Ishikawa (cell line): ENCODE results near the gene PGBD4.

Source experiments
- CEBPB ChIP-seq: IDR thresholded peaks from 2 replicates; pipeline ENCODE4 v1.6.1; 2012
- CREB1 ChIP-seq: IDR thresholded peaks from 2 replicates; pipeline ENCODE4 v1.6.1; 2012; ENCODE audit warnings: low read depth
- EGR1 ChIP-seq: IDR thresholded peaks from 2 replicates; pipeline ENCODE4 v1.6.1; 2012
- EP300 ChIP-seq: IDR thresholded peaks from 2 replicates; pipeline ENCODE4 v1.6.1; 2012; ENCODE audit warnings: borderline replicate concordance
- FOXM1 ChIP-seq: IDR thresholded peaks from 2 replicates; pipeline ENCODE4 v1.6.1; 2012; ENCODE audit warnings: low read depth, borderline replicate concordance
- NFIC ChIP-seq: IDR thresholded peaks from 2 replicates; pipeline ENCODE4 v1.6.1; 2012
- RAD21 ChIP-seq: IDR thresholded peaks from 2 replicates; pipeline ENCODE4 v1.6.1; 2012; ENCODE audit warnings: low read depth
- TAF1 ChIP-seq: IDR thresholded peaks from 2 replicates; pipeline ENCODE4 v1.6.1; 2012; ENCODE audit warnings: low read depth, mild to moderate bottlenecking
- TCF12 ChIP-seq: IDR thresholded peaks from 2 replicates; pipeline ENCODE4 v1.6.1; 2012; ENCODE audit warnings: low read depth
- TEAD4 ChIP-seq: IDR thresholded peaks from 2 replicates; pipeline ENCODE4 v1.6.1; 2012
- YY1 ChIP-seq: IDR thresholded peaks from 2 replicates; pipeline ENCODE4 v1.6.1; 2012; ENCODE audit warnings: low read depth
- ZBTB7A ChIP-seq: IDR thresholded peaks from 2 replicates; pipeline ENCODE4 v1.6.1; 2012; ENCODE audit warnings: low read depth
- TF ChIP-seq, protein P1 (sequence below): IDR thresholded peaks from 2 replicates; pipeline ENCODE4 v1.6.1; 2012; ENCODE audit warnings: low read depth, mild to moderate bottlenecking
- TF ChIP-seq, protein P2 (sequence below): IDR thresholded peaks from 2 replicates; pipeline ENCODE4 v1.6.1; 2012
- TF ChIP-seq, protein P3 (sequence below): IDR thresholded peaks from 2 replicates; pipeline ENCODE4 v1.6.1; 2012

PGBD4 gene

DNA sequence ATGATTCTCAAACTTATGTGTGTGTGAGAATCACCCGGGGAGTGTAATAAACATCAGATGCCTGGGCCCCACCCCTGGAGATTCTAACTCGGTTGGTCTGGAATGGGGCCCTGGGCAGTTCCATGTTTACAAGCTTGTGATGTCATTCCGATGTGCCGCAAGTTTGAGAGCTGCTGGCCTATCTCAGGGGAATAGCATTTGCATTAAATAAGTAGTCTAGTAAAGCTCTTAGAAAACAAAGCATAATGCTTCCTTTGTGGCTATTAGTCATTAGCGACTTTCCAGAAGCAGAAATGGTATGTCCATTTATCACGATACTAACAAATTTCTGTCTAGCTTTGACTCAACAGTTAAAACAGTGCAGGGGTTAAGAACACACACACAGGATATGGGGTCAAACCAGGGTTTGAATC lies 20.9 kb downstream of the PGBD4 start:
- TF ChIP-seq YY1 (no peak), EGR1 (no peak), TCF12 (no peak), FOXM1 (no peak), TAF1 (no peak), ZBTB7A (no peak), CREB1 (no peak), TEAD4 (no peak), RAD21 (no peak), NFIC (no peak), CEBPB (no peak), EP300 (no peak)
- TF ChIP-seq, protein P1, sequence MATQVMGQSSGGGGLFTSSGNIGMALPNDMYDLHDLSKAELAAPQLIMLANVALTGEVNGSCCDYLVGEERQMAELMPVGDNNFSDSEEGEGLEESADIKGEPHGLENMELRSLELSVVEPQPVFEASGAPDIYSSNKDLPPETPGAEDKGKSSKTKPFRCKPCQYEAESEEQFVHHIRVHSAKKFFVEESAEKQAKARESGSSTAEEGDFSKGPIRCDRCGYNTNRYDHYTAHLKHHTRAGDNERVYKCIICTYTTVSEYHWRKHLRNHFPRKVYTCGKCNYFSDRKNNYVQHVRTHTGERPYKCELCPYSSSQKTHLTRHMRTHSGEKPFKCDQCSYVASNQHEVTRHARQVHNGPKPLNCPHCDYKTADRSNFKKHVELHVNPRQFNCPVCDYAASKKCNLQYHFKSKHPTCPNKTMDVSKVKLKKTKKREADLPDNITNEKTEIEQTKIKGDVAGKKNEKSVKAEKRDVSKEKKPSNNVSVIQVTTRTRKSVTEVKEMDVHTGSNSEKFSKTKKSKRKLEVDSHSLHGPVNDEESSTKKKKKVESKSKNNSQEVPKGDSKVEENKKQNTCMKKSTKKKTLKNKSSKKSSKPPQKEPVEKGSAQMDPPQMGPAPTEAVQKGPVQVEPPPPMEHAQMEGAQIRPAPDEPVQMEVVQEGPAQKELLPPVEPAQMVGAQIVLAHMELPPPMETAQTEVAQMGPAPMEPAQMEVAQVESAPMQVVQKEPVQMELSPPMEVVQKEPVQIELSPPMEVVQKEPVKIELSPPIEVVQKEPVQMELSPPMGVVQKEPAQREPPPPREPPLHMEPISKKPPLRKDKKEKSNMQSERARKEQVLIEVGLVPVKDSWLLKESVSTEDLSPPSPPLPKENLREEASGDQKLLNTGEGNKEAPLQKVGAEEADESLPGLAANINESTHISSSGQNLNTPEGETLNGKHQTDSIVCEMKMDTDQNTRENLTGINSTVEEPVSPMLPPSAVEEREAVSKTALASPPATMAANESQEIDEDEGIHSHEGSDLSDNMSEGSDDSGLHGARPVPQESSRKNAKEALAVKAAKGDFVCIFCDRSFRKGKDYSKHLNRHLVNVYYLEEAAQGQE = no peak
- TF ChIP-seq, protein P2, sequence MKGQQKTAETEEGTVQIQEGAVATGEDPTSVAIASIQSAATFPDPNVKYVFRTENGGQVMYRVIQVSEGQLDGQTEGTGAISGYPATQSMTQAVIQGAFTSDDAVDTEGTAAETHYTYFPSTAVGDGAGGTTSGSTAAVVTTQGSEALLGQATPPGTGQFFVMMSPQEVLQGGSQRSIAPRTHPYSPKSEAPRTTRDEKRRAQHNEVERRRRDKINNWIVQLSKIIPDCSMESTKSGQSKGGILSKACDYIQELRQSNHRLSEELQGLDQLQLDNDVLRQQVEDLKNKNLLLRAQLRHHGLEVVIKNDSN = no peak
- TF ChIP-seq, protein P3, sequence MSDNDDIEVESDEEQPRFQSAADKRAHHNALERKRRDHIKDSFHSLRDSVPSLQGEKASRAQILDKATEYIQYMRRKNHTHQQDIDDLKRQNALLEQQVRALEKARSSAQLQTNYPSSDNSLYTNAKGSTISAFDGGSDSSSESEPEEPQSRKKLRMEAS = no peak

DNA sequence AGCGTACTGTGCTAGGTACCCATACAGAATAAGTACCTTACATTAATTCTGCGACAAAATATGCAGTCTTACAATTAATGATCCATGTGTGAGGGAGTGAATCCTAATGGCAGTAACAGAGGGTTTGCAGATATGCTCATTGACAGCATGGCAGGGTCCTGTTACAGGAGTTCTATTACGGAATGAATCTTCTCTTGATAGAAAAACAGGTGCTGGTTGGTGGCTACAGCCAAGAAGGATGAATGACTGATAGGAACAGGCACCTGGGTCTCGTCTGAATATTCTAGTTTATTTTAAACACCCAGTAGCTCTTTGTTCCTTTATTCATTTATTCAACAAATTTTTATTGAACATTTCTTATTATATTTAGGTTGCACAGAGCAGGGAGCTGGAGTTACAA lies 22.8 kb downstream of the PGBD4 start:
- TF ChIP-seq, protein P3 = no peak
- TF ChIP-seq TEAD4 (no peak), FOXM1 (no peak), EGR1 (no peak), EP300 (no peak), CEBPB (no peak), TCF12 (no peak), TAF1 (no peak)
- TF ChIP-seq, protein P1 = no peak

DNA sequence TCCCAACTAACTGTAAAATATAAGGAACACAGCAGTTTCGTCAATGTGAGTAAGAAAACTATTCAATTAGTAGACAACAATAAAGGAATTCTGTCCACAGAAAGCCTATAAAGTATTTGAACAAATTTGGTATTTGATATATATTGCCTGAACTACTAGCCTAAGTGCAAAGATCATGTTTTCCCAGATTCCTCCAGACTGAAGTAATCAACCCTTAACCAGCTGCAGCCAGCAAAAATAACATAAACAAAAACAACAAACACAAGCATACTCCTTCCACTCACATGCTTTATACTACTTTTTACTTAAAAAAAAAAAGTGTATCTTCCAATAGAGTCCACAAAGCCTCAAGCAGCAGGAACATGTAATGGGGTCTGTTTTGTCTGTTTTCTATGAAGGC lies 24.1 kb downstream of the PGBD4 start:
- TF ChIP-seq ZBTB7A = no peak

DNA sequence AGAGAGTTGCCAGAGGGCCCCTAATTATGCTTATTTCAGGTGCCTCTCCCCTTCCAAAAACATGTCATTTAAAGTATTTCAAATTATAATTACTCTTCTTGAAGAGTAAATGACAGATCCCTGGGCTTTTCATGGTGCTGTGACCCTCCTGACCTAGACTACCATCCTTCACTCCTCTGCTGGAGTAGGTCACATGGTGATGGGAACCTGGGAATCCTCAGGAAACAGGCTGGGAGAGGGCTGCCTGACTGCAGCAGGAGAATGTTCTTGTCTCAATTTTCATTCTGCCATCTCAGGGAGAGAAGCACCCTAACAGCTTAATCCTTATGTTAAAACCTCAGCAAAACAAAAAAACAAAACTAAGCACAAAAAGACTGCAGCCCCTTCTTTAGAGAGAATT lies 24.6 kb downstream of the PGBD4 start:
- TF ChIP-seq, protein P2 = no peak
- TF ChIP-seq CEBPB = no peak
- TF ChIP-seq NFIC = no peak
- no peak for TF ChIP-seq TAF1
- no peak for TF ChIP-seq RAD21
- TF ChIP-seq TCF12 = no peak
- no peak for TF ChIP-seq EP300
- TF ChIP-seq YY1 = no peak
- TF ChIP-seq, protein P3 = no peak
- no peak for TF ChIP-seq TEAD4

DNA sequence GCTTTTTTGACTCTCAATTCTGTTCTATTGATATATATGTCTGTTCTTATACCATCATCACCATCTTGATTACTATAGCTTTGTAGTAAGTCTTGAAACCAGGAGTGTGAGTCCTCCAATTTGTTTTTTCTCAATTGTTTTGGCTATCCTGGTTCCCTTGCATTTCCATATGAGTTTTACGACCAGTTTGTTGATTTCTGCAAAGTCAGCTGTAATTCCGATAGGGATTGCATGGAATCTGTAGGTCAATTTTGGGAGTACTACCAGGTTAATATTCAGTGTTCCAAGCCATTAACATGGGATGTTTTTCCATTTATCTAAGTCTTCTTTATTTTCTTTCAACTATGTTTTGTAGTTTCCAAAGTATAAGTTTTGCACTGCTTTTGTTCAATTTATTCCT lies 27.0 kb downstream of the PGBD4 start:
- TF ChIP-seq TAF1 (no peak), CREB1 (no peak), YY1 (no peak), NFIC (no peak), FOXM1 (no peak), TCF12 (no peak), RAD21 (no peak), EGR1 (no peak), TEAD4 (no peak), CEBPB (no peak), ZBTB7A (no peak), EP300 (no peak)
- TF ChIP-seq, protein P1 = no peak
- TF ChIP-seq, protein P3 = no peak
- TF ChIP-seq, protein P2 = no peak
